A549 (cell line): ENCODE data around the gene CTNNA3. TPM values are rescaled to one million over a fixed set of nuclear protein-coding genes. Genes with fewer than 3 reads are reported as not detected.
A peak's percentile ranks its signal among the peaks of the same experiment; 100 is the strongest.

Experiments used
- ATAC-seq, 2 experiments: fragments of 200-7000 bp in 1 of 2; fragments of >200 bp in 1 of 2; cut with Nextera tagmentation in 1 of 2; cut with Tn5 transposase in 1 of 2; 3 replicates each; pipeline versions ENCODE4 v1.8.0 to v1.9.1; 2018 to 2020; ENCODE audit warnings: mild to moderate bottlenecking in 1 of 2, moderate library complexity in 1 of 2
- CTCF ChIA-PET: fragments of 300-600 bp; sonication (Branson Sonifier 250); formaldehyde crosslinking; extraction: SDS; loops from one replicate; lab custom pipeline; 2021; ENCODE audit warnings: antibody characterized with exemption, inconsistent platforms; lab: Yijun Ruan, JAX
- POLR2A ChIA-PET: fragments of 350-600 bp; formaldehyde crosslinking; extraction: SDS; loops from one replicate; lab custom pipeline; 2021; ENCODE audit warnings: antibody characterized with exemption, inconsistent platforms; lab: Yijun Ruan, JAX
- DNase-seq, 2 experiments: peaks; one replicate each; pipeline versions ENCODE4 v3.0.0 to v3.0.0-alpha.2; 2011 to 2016; ENCODE audit warnings: low read depth in 1 of 2, low spot score in 1 of 2
- FAIRE-seq: peaks from 2 replicates; lab custom pipeline; 2011; peaks lifted over from hg19 to GRCh38; lab: Jason Lieb, UNC
- H3K27ac ChIP-seq, 2 experiments: fragments of >200 bp; sonication (Bioruptor Twin); formaldehyde crosslinking; 3 replicates each; pipeline ENCODE4 v1.5.1; 2016 to 2017
- H3K4me1 ChIP-seq: fragments of >200 bp; sonication (Bioruptor Twin); formaldehyde crosslinking; 3 replicates; pipeline ENCODE4 v1.6.1; 2016
- H3K4me2 ChIP-seq: fragments of >200 bp; sonication (Bioruptor Twin); formaldehyde crosslinking; 3 replicates; pipeline ENCODE4 v1.6.1; 2016
- H3K4me3 ChIP-seq: fragments of >200 bp; sonication (Bioruptor Twin); formaldehyde crosslinking; 3 replicates; pipeline ENCODE4 v1.5.1; 2016
- H3K9me3 ChIP-seq: fragments of >200 bp; sonication (Bioruptor Twin); formaldehyde crosslinking; 3 replicates; pipeline ENCODE4 v1.6.1; 2016
- BHLHE40 ChIP-seq: IDR thresholded peaks from 2 replicates; pipeline ENCODE4 v1.6.1; 2012; ENCODE audit warnings: low read depth, low read length, inconsistent platforms
- CBX2 ChIP-seq: fragments of 200-600 bp; sonication (generic); IDR thresholded peaks from 2 replicates; pipeline ENCODE4 v1.6.1; 2016; ENCODE audit warnings: low read depth, mild to moderate bottlenecking, borderline replicate concordance
- EHMT2 ChIP-seq: fragments of 200-600 bp; sonication (generic); IDR thresholded peaks from 2 replicates; pipeline ENCODE4 v1.6.1; 2016; ENCODE audit warnings: antibody characterized with exemption, low read depth, mild to moderate bottlenecking, moderate library complexity
- FOSL2 ChIP-seq, 2 experiments: fragments of 450-650 bp in 1 of 2; fragments of >200 bp in 1 of 2; sonication (Bioruptor Twin) in 1 of 2; formaldehyde crosslinking; IDR thresholded peaks; 2 replicates each; pipeline versions ENCODE4 v1.5.0 to v1.6.1; 2016 to 2020; ENCODE audit warnings: mild to moderate bottlenecking in 1 of 2, moderate library complexity in 1 of 2
- KDM5A ChIP-seq: fragments of 200-600 bp; sonication (generic); IDR thresholded peaks from 2 replicates; pipeline ENCODE4 v1.6.1; 2016; ENCODE audit warnings: antibody characterized with exemption, mild to moderate bottlenecking
- MAZ ChIP-seq: fragments of 150-350 bp; IDR thresholded peaks from 2 replicates; pipeline ENCODE4 v1.6.1; 2014; ENCODE audit warnings: antibody characterized with exemption, low read depth, low read length, borderline replicate concordance
- NPAS2 ChIP-seq: fragments of 250-450 bp; sonication (Bioruptor Pico); IDR thresholded peaks from 2 replicates; pipeline ENCODE4 v1.8.0; 2022; ENCODE audit warnings: mild to moderate bottlenecking, moderate library complexity, borderline replicate concordance
- POLR2A ChIP-seq: IDR thresholded peaks from 2 replicates; pipeline ENCODE4 v1.6.1; 2012; ENCODE audit warnings: mild to moderate bottlenecking, low read length
- RAD21 ChIP-seq, 2 experiments: fragments of >200 bp in 1 of 2; sonication (Bioruptor Twin) in 1 of 2; formaldehyde crosslinking in 1 of 2; IDR thresholded peaks in 1 of 2; conservative IDR thresholded peaks in 1 of 2; 2 replicates in 1 of 2; 3 replicates in 1 of 2; pipeline ENCODE4 v1.6.1; 2012 to 2018; ENCODE audit warnings: inconsistent platforms in 1 of 2
- TFCP2L1 ChIP-seq: fragments of 250-450 bp; sonication (Bioruptor Pico); IDR thresholded peaks from 2 replicates; pipeline ENCODE4 v1.5.0; 2021; ENCODE audit warnings: mild to moderate bottlenecking
- ZC3H11A ChIP-seq: fragments of 450-650 bp; IDR thresholded peaks from 2 replicates; pipeline ENCODE4 v1.6.1; 2014; ENCODE audit warnings: antibody characterized with exemption, mild to moderate bottlenecking
- ZNF302 ChIP-seq: fragments of 250-450 bp; sonication (Bioruptor Pico); IDR thresholded peaks from 2 replicates; pipeline ENCODE4 v1.9.0; 2021; ENCODE audit warnings: inconsistent platforms, mild to moderate bottlenecking, moderate library complexity
- WGBS: methylation state at CpG from one replicate; pipeline ENCODE4 v1.1.6; 2017; ENCODE audit errors: missing lambda C conversion rate; 5-methylcytosine and 5-hydroxymethylcytosine counted together
- polyA plus RNA-seq, 4 experiments: library from polyadenylated mRNA; depleted of rRNA in 3 of 4; stranded (reverse); fragments of >200 nt; fragmentation: RNase III in 1 of 4; extraction: RNeasy Plus Mini Kit Qiagen cat#74134 plus additional on column Dnase treatment in 1 of 4; gene quantifications; 2 replicates in 3 of 4; 3 replicates in 1 of 4; pipeline ENCODE4 v1.2.3, GENCODE V29; 2011 to 2017
- TF ChIP-seq, protein P1 (sequence below): IDR thresholded peaks from 2 replicates; pipeline ENCODE4 v1.6.1; 2012
- TF ChIP-seq, protein P2 (sequence below): fragments of >200 bp; sonication (Bioruptor Twin); formaldehyde crosslinking; IDR thresholded peaks from 3 replicates; pipeline ENCODE4 v1.6.1; 2016
- TF ChIP-seq, protein P3 (sequence below): fragments of 250-450 bp; sonication (Bioruptor Pico); IDR thresholded peaks from 2 replicates; pipeline ENCODE4 v1.5.0; 2020; ENCODE audit warnings: low read depth, mild to moderate bottlenecking, moderate library complexity
- TF ChIP-seq, protein P4 (sequence below): fragments of 250-450 bp; sonication (Bioruptor Pico); IDR thresholded peaks from 2 replicates; pipeline ENCODE4 v1.5.0; 2021; ENCODE audit warnings: mild to moderate bottlenecking, moderate library complexity, borderline replicate concordance
- TF ChIP-seq, protein P5 (sequence below): fragments of >200 bp; sonication (Bioruptor Twin); formaldehyde crosslinking; IDR thresholded peaks from 3 replicates; pipeline ENCODE4 v1.5.1; 2016

Gene CTNNA3
- polyA plus RNA-seq, 2 of the 4 experiments (the other 2 are of a cell fraction) = not detected

DNA sequence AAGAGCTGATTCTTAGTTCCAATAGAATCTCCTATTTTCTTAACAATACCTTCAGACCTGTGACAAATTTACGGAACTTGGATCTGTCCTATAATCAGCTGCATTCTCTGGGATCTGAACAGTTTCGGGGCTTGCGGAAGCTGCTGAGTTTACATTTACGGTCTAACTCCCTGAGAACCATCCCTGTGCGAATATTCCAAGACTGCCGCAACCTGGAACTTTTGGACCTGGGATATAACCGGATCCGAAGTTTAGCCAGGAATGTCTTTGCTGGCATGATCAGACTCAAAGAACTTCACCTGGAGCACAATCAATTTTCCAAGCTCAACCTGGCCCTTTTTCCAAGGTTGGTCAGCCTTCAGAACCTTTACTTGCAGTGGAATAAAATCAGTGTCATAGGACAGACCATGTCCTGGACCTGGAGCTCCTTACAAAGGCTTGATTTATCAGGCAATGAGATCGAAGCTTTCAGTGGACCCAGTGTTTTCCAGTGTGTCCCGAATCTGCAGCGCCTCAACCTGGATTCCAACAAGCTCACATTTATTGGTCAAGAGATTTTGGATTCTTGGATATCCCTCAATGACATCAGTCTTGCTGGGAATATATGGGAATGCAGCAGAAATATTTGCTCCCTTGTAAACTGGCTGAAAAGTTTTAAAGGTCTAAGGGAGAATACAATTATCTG is 768.6 kb downstream of the CTNNA3 start:
- FAIRE-seq (no peak), ATAC-seq (no peak), DNase-seq (no peak)
- TF ChIP-seq, protein P1, sequence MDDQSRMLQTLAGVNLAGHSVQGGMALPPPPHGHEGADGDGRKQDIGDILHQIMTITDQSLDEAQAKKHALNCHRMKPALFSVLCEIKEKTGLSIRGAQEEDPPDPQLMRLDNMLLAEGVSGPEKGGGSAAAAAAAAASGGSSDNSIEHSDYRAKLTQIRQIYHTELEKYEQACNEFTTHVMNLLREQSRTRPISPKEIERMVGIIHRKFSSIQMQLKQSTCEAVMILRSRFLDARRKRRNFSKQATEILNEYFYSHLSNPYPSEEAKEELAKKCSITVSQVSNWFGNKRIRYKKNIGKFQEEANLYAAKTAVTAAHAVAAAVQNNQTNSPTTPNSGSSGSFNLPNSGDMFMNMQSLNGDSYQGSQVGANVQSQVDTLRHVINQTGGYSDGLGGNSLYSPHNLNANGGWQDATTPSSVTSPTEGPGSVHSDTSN = no peak
- TF ChIP-seq, protein P2, sequence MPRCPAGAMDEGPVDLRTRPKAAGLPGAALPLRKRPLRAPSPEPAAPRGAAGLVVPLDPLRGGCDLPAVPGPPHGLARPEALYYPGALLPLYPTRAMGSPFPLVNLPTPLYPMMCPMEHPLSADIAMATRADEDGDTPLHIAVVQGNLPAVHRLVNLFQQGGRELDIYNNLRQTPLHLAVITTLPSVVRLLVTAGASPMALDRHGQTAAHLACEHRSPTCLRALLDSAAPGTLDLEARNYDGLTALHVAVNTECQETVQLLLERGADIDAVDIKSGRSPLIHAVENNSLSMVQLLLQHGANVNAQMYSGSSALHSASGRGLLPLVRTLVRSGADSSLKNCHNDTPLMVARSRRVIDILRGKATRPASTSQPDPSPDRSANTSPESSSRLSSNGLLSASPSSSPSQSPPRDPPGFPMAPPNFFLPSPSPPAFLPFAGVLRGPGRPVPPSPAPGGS = no peak
- no peak for TF ChIP-seq FOSL2 (IDR thresholded peaks at IDR 0.05)
- TF ChIP-seq FOSL2 (CRISPR knock-in tag; IDR thresholded peaks at IDR 0.05) = no peak
- TF ChIP-seq, protein P3, sequence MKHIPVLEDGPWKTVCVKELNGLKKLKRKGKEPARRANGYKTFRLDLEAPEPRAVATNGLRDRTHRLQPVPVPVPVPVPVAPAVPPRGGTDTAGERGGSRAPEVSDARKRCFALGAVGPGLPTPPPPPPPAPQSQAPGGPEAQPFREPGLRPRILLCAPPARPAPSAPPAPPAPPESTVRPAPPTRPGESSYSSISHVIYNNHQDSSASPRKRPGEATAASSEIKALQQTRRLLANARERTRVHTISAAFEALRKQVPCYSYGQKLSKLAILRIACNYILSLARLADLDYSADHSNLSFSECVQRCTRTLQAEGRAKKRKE (CRISPR knock-in tag) = no peak
- TF ChIP-seq RAD21 (conservative IDR thresholded peaks at IDR 0.05 in 1 of 2, IDR thresholded peaks at IDR 0.05 in 1 of 2) = no peak
- no peak for TF ChIP-seq BHLHE40
- no peak for TF ChIP-seq TFCP2L1
- TF ChIP-seq POLR2A = no peak
- no peak for TF ChIP-seq ZNF302
- Histone ChIP-seq H3K9me3 (no peaks in the 10 kb centered on the region), H3K4me3 (no peak overlapping the region), H3K27ac (no peak overlapping the region), H3K4me1 (no peaks in the 10 kb centered on the region), H3K4me2 (no peak overlapping the region)
- 57% methylated on average over 11 of the region's 11 CpGs for WGBS
- CTCF ChIA-PET = interaction anchor here (1.6 kb wide), 1 partner anchor 11 kb away, joined by 3 read pairs; no protein-coding TSS in a partner anchor
- POLR2A ChIA-PET = no interaction called here

DNA sequence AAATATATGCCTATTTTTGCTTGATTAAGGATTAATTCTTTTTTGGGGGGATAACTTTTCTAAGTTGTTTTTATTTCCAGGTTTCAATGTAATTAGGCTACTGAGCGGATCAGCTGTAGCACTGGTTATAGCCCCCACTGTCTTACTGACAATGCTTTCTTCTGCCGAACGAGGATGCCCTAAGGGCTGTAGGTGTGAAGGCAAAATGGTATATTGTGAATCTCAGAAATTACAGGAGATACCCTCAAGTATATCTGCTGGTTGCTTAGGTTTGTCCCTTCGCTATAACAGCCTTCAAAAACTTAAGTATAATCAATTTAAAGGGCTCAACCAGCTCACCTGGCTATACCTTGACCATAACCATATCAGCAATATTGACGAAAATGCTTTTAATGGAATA is 769.2 kb downstream of the CTNNA3 start:
- ChIA-PET POLR2A (no interaction called here), CTCF (no interaction called here)
- 30% methylated on average over 5 of the region's 5 CpGs for WGBS
- Histone ChIP-seq H3K4me2 (no peak overlapping the region), H3K27ac (no peak overlapping the region), H3K9me3 (no peaks in the 10 kb centered on the region), H3K4me1 (no peaks in the 10 kb centered on the region), H3K4me3 (no peak overlapping the region)
- DNase-seq = no peak
- no peak for ATAC-seq
- no peak for FAIRE-seq
- TF ChIP-seq MAZ = no peak
- no peak for TF ChIP-seq ZC3H11A
- no peak for TF ChIP-seq EHMT2
- no peak for TF ChIP-seq CBX2
- no peak for TF ChIP-seq BHLHE40
- TF ChIP-seq, protein P4, sequence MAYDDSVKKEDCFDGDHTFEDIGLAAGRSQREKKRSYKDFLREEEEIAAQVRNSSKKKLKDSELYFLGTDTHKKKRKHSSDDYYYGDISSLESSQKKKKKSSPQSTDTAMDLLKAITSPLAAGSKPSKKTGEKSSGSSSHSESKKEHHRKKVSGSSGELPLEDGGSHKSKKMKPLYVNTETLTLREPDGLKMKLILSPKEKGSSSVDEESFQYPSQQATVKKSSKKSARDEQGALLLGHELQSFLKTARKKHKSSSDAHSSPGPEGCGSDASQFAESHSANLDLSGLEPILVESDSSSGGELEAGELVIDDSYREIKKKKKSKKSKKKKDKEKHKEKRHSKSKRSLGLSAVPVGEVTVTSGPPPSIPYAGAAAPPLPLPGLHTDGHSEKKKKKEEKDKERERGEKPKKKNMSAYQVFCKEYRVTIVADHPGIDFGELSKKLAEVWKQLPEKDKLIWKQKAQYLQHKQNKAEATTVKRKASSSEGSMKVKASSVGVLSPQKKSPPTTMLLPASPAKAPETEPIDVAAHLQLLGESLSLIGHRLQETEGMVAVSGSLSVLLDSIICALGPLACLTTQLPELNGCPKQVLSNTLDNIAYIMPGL (CRISPR knock-in tag) = no peak
- no peak for TF ChIP-seq NPAS2 (CRISPR knock-in tag)

DNA sequence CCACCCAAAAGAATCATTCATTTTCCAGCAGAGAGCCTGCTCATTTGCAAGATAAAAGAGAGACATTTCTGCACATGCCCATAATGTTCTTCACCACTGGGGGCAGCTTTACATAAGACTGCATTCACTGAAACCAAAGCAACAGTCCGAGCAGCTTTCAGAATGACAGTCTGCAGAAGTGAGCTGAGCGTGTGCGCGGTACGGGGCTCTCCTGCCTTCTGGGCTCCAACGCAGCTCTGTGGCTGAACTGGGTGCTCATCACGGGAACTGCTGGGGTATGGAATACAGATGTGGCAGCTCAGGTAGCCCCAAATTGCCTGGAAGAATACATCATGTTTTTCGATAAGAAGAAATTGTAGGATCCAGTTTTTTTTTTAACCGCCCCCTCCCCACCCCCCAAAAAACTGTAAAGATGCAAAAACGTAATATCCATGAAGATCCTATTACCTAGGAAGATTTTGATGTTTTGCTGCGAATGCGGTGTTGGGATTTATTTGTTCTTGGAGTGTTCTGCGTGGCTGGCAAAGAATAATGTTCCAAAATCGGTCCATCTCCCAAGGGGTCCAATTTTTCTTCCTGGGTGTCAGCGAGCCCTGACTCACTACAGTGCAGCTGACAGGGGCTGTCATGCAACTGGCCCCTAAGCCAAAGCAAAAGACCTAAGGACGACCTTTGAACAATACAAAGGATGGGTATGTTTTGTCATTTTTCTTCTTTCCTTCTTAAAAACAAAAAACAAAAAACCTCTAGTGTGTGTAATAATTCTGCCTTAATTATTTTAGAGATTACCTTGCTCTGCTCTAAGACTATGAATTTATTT is 769.9 kb downstream of the CTNNA3 start, which contains the start of gene LRRTM3:
Gene LRRTM3, plus strand, starts transcription at position 141 of the 820 bp plus-strand sequence.
- FAIRE-seq (no peak), ATAC-seq (peak; percentile 93 to 99), DNase-seq (peak; percentile 47 to 70)
- TF ChIP-seq RAD21 (conservative IDR thresholded peaks at IDR 0.05 in 1 of 2, IDR thresholded peaks at IDR 0.05 in 1 of 2) (peak in 1 of 2 experiments; percentile 29; a peak in 2 of 5 replicates), KDM5A (no peak)
- TF ChIP-seq, protein P5, sequence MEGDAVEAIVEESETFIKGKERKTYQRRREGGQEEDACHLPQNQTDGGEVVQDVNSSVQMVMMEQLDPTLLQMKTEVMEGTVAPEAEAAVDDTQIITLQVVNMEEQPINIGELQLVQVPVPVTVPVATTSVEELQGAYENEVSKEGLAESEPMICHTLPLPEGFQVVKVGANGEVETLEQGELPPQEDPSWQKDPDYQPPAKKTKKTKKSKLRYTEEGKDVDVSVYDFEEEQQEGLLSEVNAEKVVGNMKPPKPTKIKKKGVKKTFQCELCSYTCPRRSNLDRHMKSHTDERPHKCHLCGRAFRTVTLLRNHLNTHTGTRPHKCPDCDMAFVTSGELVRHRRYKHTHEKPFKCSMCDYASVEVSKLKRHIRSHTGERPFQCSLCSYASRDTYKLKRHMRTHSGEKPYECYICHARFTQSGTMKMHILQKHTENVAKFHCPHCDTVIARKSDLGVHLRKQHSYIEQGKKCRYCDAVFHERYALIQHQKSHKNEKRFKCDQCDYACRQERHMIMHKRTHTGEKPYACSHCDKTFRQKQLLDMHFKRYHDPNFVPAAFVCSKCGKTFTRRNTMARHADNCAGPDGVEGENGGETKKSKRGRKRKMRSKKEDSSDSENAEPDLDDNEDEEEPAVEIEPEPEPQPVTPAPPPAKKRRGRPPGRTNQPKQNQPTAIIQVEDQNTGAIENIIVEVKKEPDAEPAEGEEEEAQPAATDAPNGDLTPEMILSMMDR = peak; percentile 45
- WGBS = 22% methylated on average over 16 of the region's 16 CpGs
- no peaks in the 10 kb centered on the region for H3K4me1 ChIP-seq
- peak within 1 kb of the TSS; percentile 36; the same call in 2 of the 3 replicates for H3K4me2 ChIP-seq
- H3K9me3 ChIP-seq = no peaks in the 10 kb centered on the region
- no peak within 1 kb of the TSS for H3K4me3 ChIP-seq
- POLR2A ChIA-PET = no interaction called here
- CTCF ChIA-PET = interaction anchor here (0.7 to 1.1 kb wide), 4 partner anchors 12 to 595 kb away, joined by 3 to 4 read pairs (median 4); no protein-coding TSS in a partner anchor
- H3K27ac ChIP-seq = no peak within 1 kb of the TSS
